ENCODE measurements around the gene UST. TPM values are rescaled to one million over a fixed set of nuclear protein-coding genes. Genes with fewer than 3 reads are reported as not detected.

The UST gene
- total and polyA plus RNA-seq, 2 donors (not counting 1 experiment from before 2014, with no cell fraction given): 7.3 to 16.9 TPM

GRCh38 chr6:148965287-148965686 is 218.5 kb downstream of the UST start:
- DNase-seq: no peak
- WGBS (ENCODE audit: insufficient coverage): 97% methylated on average over 6 of the region's 9 CpGs
- Mint-ChIP-seq H3K4me3 (no peak overlapping the region), H3K27me3 (no peaks in the 10 kb centered on the region), H3K27ac (no peak overlapping the region), H3K9me3 (ENCODE audit: insufficient read depth) (no peaks in the 10 kb centered on the region), H3K4me1 (no peaks in the 10 kb centered on the region)
- no peak overlapping the region for H3K9ac ChIP-seq (ENCODE audit: low read length)
- no peaks in the 10 kb centered on the region for H3K4me1 ChIP-seq (ENCODE audit: control insufficient read depth in 2 of 2, insufficient read depth in 2 of 2, low read length in 2 of 2)
- H4K20me1 ChIP-seq (ENCODE audit: control insufficient read depth, insufficient read depth, low read length, poor library complexity, severe bottlenecking): peaks cover 12% of the 10 kb centered on the region
- H3K27ac ChIP-seq (ENCODE audit: low read length in 2 of 2): no peak overlapping the region
- ATAC-seq (ENCODE audit: low read depth): no peak
- no peak overlapping the region for H3K4me2 ChIP-seq (replicated peaks; ENCODE audit: low read depth, low read length, poor library complexity, severe bottlenecking)
- H2AFZ ChIP-seq (ENCODE audit: insufficient read depth, low read depth, low read length, poor library complexity, severe bottlenecking): no peak overlapping the region
- H3K4me3 ChIP-seq (ENCODE audit: control extremely low read depth in 1 of 5, extremely low read depth in 1 of 5, insufficient read depth in 1 of 5, low read depth in 2 of 5, low read length in 4 of 5): no peak overlapping the region
- H3K36me3 ChIP-seq (replicated peaks in 1 of 2; ENCODE audit: control extremely low read depth in 1 of 2, control insufficient read depth in 1 of 2, extremely low read depth in 1 of 2, insufficient read depth in 2 of 2, low read length in 1 of 2): peaks cover 0 to 20% of the 10 kb centered on the region in 2 experiments
- no peaks in the 10 kb centered on the region for H3K79me2 ChIP-seq (ENCODE audit: control insufficient read depth, insufficient read depth, low read length)
- no peaks in the 10 kb centered on the region for H3K9me3 ChIP-seq (ENCODE audit: control extremely low read depth in 1 of 3, control insufficient read depth in 2 of 3, insufficient read depth in 1 of 3, low read length in 2 of 3)
- no peak for TF ChIP-seq CTCF (IDR thresholded peaks at IDR 0.05)
- no peak for TF ChIP-seq EZH2 (IDR thresholded peaks at IDR 0.05; ENCODE audit: borderline replicate concordance, insufficient read depth, low read depth, low read length, poor library complexity, severe bottlenecking)
- ChIA-PET POLR2A (no interaction called here), CTCF (no interaction called here)
- intact Hi-C loops (cut with micrococcal nuclease): no loop called here
- H3K27me3 ChIP-seq (replicated peaks in 1 of 4; ENCODE audit: control extremely low read depth in 1 of 4, control insufficient read depth in 3 of 4, insufficient read depth in 4 of 4, low read length in 3 of 4): no peaks in the 10 kb centered on the region

- DNase-seq (no peak), ATAC-seq (ENCODE audit: low read depth) (no peak)
- H3K4me3 ChIP-seq (ENCODE audit: control extremely low read depth in 1 of 5, extremely low read depth in 1 of 5, insufficient read depth in 1 of 5, low read depth in 2 of 5, low read length in 4 of 5): no peak overlapping the region
- H3K27ac ChIP-seq (ENCODE audit: low read length in 2 of 2): no peak overlapping the region
- no peak overlapping the region for H3K27ac Mint-ChIP-seq
- no peak for TF ChIP-seq EZH2 (IDR thresholded peaks at IDR 0.05; ENCODE audit: borderline replicate concordance, insufficient read depth, low read depth, low read length, poor library complexity, severe bottlenecking)
- TF ChIP-seq CTCF (IDR thresholded peaks at IDR 0.05): no peak
- 79% methylated on average over 3 of the region's 4 CpGs for WGBS (ENCODE audit: insufficient coverage)
- H3K9me3 Mint-ChIP-seq (ENCODE audit: insufficient read depth): no peaks in the 10 kb centered on the region
- H2AFZ ChIP-seq (ENCODE audit: insufficient read depth, low read depth, low read length, poor library complexity, severe bottlenecking): no peak overlapping the region
- ChIA-PET CTCF (no interaction called here), POLR2A (no interaction called here)
- no peak overlapping the region for H3K4me3 Mint-ChIP-seq
- H3K27me3 ChIP-seq (replicated peaks in 1 of 4; ENCODE audit: control extremely low read depth in 1 of 4, control insufficient read depth in 3 of 4, insufficient read depth in 4 of 4, low read length in 3 of 4): no peaks in the 10 kb centered on the region
- H3K36me3 ChIP-seq (replicated peaks in 1 of 2; ENCODE audit: control extremely low read depth in 1 of 2, control insufficient read depth in 1 of 2, extremely low read depth in 1 of 2, insufficient read depth in 2 of 2, low read length in 1 of 2): peaks cover 0 to 20% of the 10 kb centered on the region in 2 experiments
- H3K27me3 Mint-ChIP-seq: no peaks in the 10 kb centered on the region
- H4K20me1 ChIP-seq (ENCODE audit: control insufficient read depth, insufficient read depth, low read length, poor library complexity, severe bottlenecking): peaks cover 12% of the 10 kb centered on the region
- H3K79me2 ChIP-seq (ENCODE audit: control insufficient read depth, insufficient read depth, low read length): no peaks in the 10 kb centered on the region
- peaks cover 5 to 8% of the 10 kb centered on the region in 2 donors for H3K4me1 ChIP-seq (ENCODE audit: control insufficient read depth in 2 of 2, insufficient read depth in 2 of 2, low read length in 2 of 2)
- no peak overlapping the region for H3K9ac ChIP-seq (ENCODE audit: low read length)
- intact Hi-C loops (cut with micrococcal nuclease): no loop called here
- H3K4me2 ChIP-seq (replicated peaks; ENCODE audit: low read depth, low read length, poor library complexity, severe bottlenecking): no peak overlapping the region
- H3K4me1 Mint-ChIP-seq: peaks cover 10% of the 10 kb centered on the region
- H3K9me3 ChIP-seq (ENCODE audit: control extremely low read depth in 1 of 3, control insufficient read depth in 2 of 3, insufficient read depth in 1 of 3, low read length in 2 of 3): no peaks in the 10 kb centered on the region
Observed at GRCh38 chr6:148967011-148967520, 220.2 kb downstream of the UST start.
